ENCODE data around the gene COX5B. TPM values are rescaled to one million over a fixed set of nuclear protein-coding genes. Genes with fewer than 3 reads are reported as not detected.

Gene COX5B
- total and polyA plus RNA-seq, 10 of the 15 experiments (the other 5 are each of a cell fraction or from before 2014, with no cell fraction given) = 69.5 to 518 (median 363) TPM

DNA sequence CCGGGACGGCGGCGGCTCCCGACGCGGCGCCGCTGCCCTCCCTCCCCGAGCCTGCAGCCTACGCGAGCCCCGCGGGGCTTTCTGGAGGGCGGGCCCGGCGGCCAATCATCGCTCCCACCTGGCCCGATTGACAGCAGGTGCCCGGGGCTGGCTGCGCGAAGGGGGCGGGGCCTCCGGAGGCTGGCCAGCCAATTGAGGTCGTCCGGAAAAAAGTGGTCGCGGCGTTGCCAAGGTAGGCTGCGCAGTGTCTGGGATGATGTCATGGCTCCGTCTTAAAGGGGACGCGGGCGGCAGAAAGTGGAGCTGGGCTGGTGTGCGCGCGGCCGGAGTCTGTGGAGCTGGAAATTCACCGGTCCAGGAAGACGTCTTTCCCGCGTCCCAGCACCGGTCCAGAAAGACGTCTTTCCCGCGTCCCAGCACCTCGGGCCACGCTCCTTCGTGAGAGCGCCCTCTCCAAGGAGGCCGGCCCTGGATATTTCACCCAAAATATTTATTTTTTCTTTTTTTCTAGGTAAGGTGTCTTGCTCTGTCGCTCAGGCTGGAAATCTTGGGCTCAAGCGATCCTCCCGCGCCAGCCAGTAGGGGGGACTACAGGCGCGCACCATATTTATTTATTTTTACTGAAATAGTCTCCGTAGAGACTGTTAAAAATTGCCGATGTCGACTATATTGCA, 18.2 kb downstream of the COX5B start, which contains the start of gene ACTR1B (continued):
- TF ChIP-seq IKZF2 (IDR thresholded peaks at IDR 0.05) = peak; percentile 74
- TF ChIP-seq RELA (IDR thresholded peaks at IDR 0.05; ENCODE audit: borderline replicate concordance, partially characterized antibody) = no peak
- no peak for TF ChIP-seq SUPT20H (IDR thresholded peaks at IDR 0.05; ENCODE audit: borderline replicate concordance, control insufficient read depth, low read depth, low read length)
- no peak for TF ChIP-seq SMAD5 (IDR thresholded peaks at IDR 0.05; ENCODE audit: low read depth)
- peak; percentile 79 for TF ChIP-seq IKZF1 (conservative IDR thresholded peaks at IDR 0.05)
- TF ChIP-seq SREBF2 (IDR thresholded peaks at IDR 0.05; ENCODE audit: low read length) = no peak
- TF ChIP-seq FOS (IDR thresholded peaks at IDR 0.05; ENCODE audit: borderline replicate concordance, extremely low read depth, insufficient read length) = peak; percentile 23
- TF ChIP-seq BRCA1 (IDR thresholded peaks at IDR 0.05; ENCODE audit: low read depth, low read length) = 0 out of 2 replicates have a peak, but pooled peaks have one; percentile 18
- TF ChIP-seq ESRRA (IDR thresholded peaks at IDR 0.05; ENCODE audit: low read length) = no peak
- TF ChIP-seq NR2C1 (IDR thresholded peaks at IDR 0.05) = no peak
- no peak for TF ChIP-seq REST (IDR thresholded peaks at IDR 0.05; ENCODE audit: low read depth, low read length)
- no peak for TF ChIP-seq BCLAF1 (IDR thresholded peaks at IDR 0.05)
- TF ChIP-seq NFYA (IDR thresholded peaks at IDR 0.05; ENCODE audit: borderline replicate concordance, low read depth, low read length) = no peak
- no peak for TF ChIP-seq STAT3 (IDR thresholded peaks at IDR 0.05; ENCODE audit: low read depth, low read length)
- TF ChIP-seq EGR1 (IDR thresholded peaks at IDR 0.05; ENCODE audit: borderline replicate concordance in 1 of 2, low read depth in 2 of 2, low read length in 2 of 2) = no peak
- no peak for TF ChIP-seq EP300 (IDR thresholded peaks at IDR 0.05; ENCODE audit: borderline replicate concordance in 1 of 2, control insufficient read depth in 1 of 2, low read depth in 2 of 2, low read length in 2 of 2)
- peak; percentile 95 for TF ChIP-seq RFX5 (IDR thresholded peaks at IDR 0.05; ENCODE audit: low read depth, low read length)
- peak; percentile 17; the same call in 1 of the 2 replicates for TF ChIP-seq MTA2 (IDR thresholded peaks at IDR 0.05; ENCODE audit: low read depth)
- no peak for TF ChIP-seq ATF3 (IDR thresholded peaks at IDR 0.05; ENCODE audit: borderline replicate concordance, extremely low read depth, low read depth, low read length)
- TF ChIP-seq YBX1 (IDR thresholded peaks at IDR 0.05) = no peak
- peak; percentile 60; the same call in 1 of the 2 replicates for TF ChIP-seq PAX5 (IDR thresholded peaks at IDR 0.05; ENCODE audit: borderline replicate concordance, low read depth, low read length)
- no peak for TF ChIP-seq SIX5 (IDR thresholded peaks at IDR 0.05; ENCODE audit: low read depth, low read length, severe bottlenecking)
- peak; percentile 12 for TF ChIP-seq MEF2B (IDR thresholded peaks at IDR 0.05; ENCODE audit: partially characterized antibody, poor library complexity, severe bottlenecking)
